Measurements from ENCODE around the gene FTO.

DNA sequence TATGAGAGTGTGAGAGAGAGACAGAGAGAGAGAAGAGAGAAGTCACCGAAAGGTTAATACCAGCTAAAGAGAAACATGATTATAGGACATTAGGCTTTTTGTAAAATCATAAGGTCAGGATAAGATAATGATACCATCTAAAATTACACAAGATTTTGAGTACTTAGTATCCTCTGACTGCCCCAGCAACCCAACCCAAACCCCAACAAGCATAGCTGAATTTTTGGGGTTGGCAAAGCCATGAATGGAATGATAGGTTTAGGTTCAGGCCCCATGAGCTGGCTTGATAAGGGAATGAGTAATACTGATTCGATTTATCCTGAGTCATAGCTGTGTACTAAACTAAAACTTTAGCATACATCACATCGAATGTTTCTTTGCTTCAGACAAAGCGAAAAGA lies 323.1 kb downstream of the FTO start:
- TF ChIP-seq, protein P1, sequence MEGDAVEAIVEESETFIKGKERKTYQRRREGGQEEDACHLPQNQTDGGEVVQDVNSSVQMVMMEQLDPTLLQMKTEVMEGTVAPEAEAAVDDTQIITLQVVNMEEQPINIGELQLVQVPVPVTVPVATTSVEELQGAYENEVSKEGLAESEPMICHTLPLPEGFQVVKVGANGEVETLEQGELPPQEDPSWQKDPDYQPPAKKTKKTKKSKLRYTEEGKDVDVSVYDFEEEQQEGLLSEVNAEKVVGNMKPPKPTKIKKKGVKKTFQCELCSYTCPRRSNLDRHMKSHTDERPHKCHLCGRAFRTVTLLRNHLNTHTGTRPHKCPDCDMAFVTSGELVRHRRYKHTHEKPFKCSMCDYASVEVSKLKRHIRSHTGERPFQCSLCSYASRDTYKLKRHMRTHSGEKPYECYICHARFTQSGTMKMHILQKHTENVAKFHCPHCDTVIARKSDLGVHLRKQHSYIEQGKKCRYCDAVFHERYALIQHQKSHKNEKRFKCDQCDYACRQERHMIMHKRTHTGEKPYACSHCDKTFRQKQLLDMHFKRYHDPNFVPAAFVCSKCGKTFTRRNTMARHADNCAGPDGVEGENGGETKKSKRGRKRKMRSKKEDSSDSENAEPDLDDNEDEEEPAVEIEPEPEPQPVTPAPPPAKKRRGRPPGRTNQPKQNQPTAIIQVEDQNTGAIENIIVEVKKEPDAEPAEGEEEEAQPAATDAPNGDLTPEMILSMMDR (IDR thresholded peaks at IDR 0.05) = no peak
- no peak for TF ChIP-seq POLR2A (IDR thresholded peaks at IDR 0.05)
